HG03457 (cell line): ENCODE results near the gene CPAMD8.

Experiments
- ATAC-seq: cut with Tn5 transposase; IDR thresholded peaks from one replicate; pipeline ENCODE4 v1.9.1; 2021; ENCODE audit warnings: moderate number of reproducible peaks; ENCODE audit not compliant: unreplicated experiment

Gene CPAMD8

GRCh38 chr19:16921766-16922591 lies 104.6 kb downstream of the CPAMD8 start:
- ATAC-seq: no peak

GRCh38 chr19:16920816-16921529 lies 105.6 kb downstream of the CPAMD8 start:
- no peak for ATAC-seq

- no peak for ATAC-seq
These were observed 107.1 kb downstream of the CPAMD8 start for GRCh38 chr19:16919496-16919895.

- no peak for ATAC-seq
These were observed 109.2 kb downstream of the CPAMD8 start for GRCh38 chr19:16917401-16917800.

GRCh38 chr19:16915734-16916133 lies 110.9 kb downstream of the CPAMD8 start:
- ATAC-seq: no peak

GRCh38 chr19:16915135-16915534 lies 111.5 kb downstream of the CPAMD8 start:
- no peak for ATAC-seq

- ATAC-seq: no peak
These were observed 112.2 kb downstream of the CPAMD8 start for GRCh38 chr19:16914421-16914820.

- no peak for ATAC-seq
These were observed 113.8 kb downstream of the CPAMD8 start for GRCh38 chr19:16912780-16913179.

GRCh38 chr19:16911046-16911445 lies 115.6 kb downstream of the CPAMD8 start:
- no peak for ATAC-seq

GRCh38 chr19:16908759-16909158 lies 117.9 kb downstream of the CPAMD8 start:
- no peak for ATAC-seq

- no peak for ATAC-seq
These were observed 122.0 kb downstream of the CPAMD8 start for GRCh38 chr19:16904599-16904998.

GRCh38 chr19:16903347-16903746 lies 123.3 kb downstream of the CPAMD8 start:
- ATAC-seq: no peak

- ATAC-seq: no peak
These were observed 124.1 kb downstream of the CPAMD8 start for GRCh38 chr19:16902545-16902944.

- ATAC-seq: no peak
These were observed 125.0 kb downstream of the CPAMD8 start for GRCh38 chr19:16901491-16902175.

GRCh38 chr19:16899566-16900075 lies 127.0 kb downstream of the CPAMD8 start:
- ATAC-seq: no peak

GRCh38 chr19:16898361-16899015 lies 128.1 kb downstream of the CPAMD8 start:
- no peak for ATAC-seq

- ATAC-seq: no peak
These were observed 128.8 kb downstream of the CPAMD8 start for GRCh38 chr19:16897856-16898161.

GRCh38 chr19:16897029-16897855 lies 129.4 kb downstream of the CPAMD8 start:
- no peak for ATAC-seq

- no peak for ATAC-seq
These were observed 130.2 kb downstream of the CPAMD8 start for GRCh38 chr19:16896146-16897028.
